NCI-H510A (cell line): ENCODE data around the gene C19orf44.
"Not testable (repeated sequence)": the region's sequence is repeated elsewhere in the genome, so short reads cannot be mapped to it uniquely, and the experiment has no call there.

Experiments used
- DNase-seq: peaks from one replicate; lab custom pipeline; 2025; lab: John Stamatoyannopoulos, UW

C19orf44 gene

GRCh38 chr19:16537111-16537510 lies 40.9 kb downstream of the C19orf44 start:
- no peak for DNase-seq

GRCh38 chr19:16540948-16541347 lies 44.8 kb downstream of the C19orf44 start:
- DNase-seq, result no peak

GRCh38 chr19:16541526-16542044 lies 45.4 kb downstream of the C19orf44 start:
- no peak for DNase-seq

- DNase-seq, result peak; percentile 87
Observed at GRCh38 chr19:16542045-16542909, 46.1 kb downstream of the C19orf44 start, which contains the start of gene CHERP. Gene CHERP (minus strand): TSS chr19:16542437. CDS start chr19:16542378, 59 bp downstream.

DNA sequence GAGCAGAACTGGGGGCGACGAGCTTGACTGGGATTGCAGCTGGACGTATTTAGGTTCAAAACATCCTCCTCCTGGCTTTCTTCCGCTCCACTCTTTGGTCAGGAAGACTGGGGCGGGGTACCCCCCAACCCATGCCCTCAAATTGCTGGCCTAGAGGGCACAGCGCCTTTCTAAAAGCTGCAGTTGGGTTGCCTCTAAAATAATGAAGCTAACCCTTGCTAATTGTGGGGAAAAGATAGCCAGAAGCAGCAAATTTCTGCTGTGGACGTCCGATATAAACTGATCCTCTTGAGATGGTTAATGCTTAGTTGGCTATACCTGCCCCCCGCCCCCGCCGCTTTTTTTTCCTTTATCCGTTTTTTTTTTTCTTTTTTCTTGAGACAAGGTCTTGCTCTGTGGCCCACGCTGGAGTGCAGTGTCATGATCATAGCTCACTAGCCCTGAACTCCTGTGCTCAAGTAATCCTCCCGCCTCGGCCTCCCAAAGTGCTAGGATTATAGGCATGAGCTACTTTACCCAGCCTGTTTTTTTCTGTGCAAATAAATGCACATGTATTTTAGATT lies 46.8 kb downstream of the C19orf44 start:
- no peak for DNase-seq

DNA sequence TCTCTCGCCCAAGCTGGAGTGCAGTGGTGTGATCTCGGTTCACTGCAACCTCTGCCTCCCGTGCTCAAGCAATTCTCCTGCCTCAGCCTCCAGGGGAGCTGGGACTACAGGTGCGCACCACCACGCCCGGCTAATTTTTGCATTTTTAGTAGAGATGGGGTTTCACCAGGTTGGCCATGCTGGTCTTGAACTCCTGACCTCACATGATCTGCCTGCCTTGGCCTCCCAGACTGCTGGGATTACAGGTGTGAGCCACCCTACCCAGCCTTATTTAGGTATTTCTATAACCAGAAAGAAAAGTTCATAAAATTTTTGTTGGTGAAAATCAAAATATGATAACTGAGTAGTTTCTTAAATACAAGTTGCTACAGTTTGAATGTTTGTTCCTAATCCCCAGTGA lies 47.5 kb downstream of the C19orf44 start:
- not testable (repeated sequence) for DNase-seq

DNA sequence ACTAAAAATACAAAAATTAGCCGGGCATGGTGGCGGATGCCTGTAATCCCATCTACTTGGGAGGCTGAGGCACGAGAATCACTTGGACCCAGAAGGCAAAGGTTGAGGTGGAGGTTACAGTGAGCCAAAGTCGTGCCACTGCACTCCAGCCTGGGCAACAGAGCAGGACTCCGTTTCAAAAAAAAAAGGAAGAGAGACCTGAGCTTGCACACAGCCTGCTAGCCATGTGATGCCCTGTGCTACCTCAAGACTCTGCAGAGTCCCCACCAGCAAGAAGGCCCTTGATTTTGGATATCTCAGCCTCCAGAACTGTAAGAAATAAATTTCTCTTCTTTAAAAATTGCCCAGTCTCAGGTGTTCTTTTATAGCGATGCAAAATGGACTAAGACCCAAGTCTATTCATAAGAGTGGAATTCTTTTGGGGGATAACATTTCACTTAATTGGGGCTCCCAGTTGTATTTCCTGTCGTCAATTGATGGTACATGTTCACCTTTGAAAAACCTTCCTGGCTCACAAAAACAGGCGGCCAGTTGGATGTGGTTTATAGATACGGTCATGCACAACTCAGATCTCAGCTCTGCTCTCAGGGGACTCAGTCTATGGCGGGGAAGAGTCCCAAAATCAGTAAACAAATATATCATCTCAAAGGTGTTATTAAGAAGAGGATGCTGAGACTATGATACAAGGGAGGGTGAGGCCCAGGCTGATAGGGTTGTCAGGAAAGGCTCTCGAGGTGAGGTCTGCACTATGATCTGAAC lies 48.5 kb downstream of the C19orf44 start:
- DNase-seq, result no peak

DNA sequence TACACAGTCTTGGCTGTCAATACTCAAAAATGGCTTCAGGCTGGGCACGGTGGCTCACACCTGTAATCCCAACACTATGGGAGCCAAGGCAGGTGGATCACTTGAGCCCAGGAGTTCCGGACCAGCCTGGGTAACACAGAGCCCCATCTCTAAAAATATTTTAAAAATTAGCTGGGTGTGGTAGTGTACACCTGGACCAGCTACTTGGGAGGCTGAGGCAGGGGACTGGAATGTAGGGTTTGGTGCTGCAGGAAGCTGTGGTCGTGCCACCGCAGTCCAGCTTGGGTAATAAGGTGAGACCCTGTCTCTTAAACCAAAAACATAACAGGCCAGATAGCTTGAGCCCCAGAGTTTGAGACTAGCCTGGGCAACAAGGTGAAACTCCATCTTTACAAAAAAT lies 52.8 kb downstream of the C19orf44 start:
- DNase-seq, result no peak

DNA sequence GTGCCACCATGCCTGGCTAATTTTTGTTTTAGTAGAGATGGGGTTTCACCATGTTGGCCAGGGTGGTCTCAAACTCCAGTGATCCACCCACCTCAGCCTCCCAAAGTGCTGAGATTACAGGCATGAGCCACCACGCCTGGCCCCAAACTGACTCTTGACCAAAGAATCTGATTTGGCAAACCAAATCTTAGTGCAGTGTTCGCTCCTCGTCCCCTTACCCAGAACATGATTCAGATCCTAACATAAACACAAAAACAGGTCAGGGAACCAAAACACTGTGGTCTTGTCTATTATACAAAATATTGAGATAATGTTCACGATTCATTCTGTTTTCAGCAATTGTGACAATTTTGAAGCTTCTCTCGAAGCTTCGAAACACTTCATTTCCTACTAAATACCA lies 55.7 kb downstream of the C19orf44 start:
- not testable (repeated sequence) for DNase-seq

GRCh38 chr19:16554776-16555175 lies 58.6 kb downstream of the C19orf44 start:
- no peak for DNase-seq

DNA sequence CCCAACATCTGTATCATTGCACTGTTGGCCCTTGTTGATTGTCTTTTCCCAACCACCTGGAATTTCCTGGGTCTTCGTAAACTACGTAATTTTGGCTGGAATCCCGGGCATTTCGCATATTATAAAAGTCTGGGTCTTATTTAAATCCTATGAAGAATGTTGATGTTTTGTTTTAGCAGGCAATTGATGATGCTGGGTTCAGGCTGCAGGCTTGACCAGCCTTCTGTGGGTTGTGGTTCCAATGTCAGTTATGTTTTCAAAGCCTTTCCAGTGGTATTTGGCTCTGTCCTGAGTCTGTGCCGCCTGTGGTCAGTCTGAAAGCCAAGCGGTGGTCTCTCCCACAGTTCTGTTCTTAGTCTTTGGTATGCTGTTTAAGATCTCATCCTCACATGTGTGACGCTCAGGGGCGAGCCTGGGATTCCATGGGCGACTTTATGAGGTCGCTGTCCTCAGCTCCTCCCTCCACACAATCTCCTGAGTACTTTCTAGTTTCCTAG lies 63.6 kb downstream of the C19orf44 start:
- DNase-seq, result no peak

GRCh38 chr19:16561382-16561781 lies 65.2 kb downstream of the C19orf44 start:
- no peak for DNase-seq

DNA sequence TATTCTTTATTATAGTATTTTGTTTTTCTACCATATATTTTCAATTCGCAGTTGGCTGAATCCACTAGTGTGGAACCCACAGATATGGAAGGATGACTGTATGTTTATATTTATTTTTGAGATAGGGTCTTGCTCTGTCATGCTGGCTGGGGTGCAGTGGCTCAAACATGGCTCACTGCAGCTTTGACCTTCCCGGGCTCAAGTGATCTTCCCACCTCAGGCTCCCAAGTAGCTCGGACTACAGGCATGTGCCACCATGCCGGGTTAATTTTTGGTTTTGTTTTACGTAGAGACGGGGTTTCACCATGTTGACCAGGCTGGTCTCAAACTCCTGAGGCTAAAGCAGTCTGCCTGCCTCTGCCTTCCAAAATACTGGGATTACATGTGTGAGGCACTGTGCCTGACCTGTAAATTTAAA lies 66.4 kb downstream of the C19orf44 start:
- no peak for DNase-seq

DNA sequence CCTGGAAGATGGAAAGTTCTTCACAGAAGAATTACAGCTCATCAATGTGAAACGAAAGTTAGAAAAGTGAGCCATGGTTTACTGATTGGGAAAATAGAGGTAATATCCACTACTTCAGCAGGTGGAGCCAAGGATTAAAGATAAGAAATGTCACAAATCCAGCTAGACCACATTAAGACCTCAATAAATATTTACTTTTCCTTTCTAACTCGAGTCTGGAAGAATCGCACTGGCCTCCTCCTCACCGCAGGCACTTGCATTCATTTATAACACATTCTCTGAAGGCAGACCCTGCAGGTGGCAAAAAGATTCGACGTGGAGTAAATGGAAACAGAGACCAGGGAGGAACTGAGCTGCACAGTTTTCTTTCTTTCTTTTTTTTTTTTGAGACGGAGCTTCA lies 68.6 kb downstream of the C19orf44 start:
- no peak for DNase-seq

GRCh38 chr19:16566161-16566560 lies 70.0 kb downstream of the C19orf44 start:
- no peak for DNase-seq

- DNase-seq, result no peak
Observed at GRCh38 chr19:16566702-16567101, 70.5 kb downstream of the C19orf44 start.

- no peak for DNase-seq
Observed at GRCh38 chr19:16569609-16570320, 73.6 kb downstream of the C19orf44 start.
